ENCODE data around the gene TXNRD2.

- no peak for TF ChIP-seq GATA2 (IDR thresholded peaks at IDR 0.05; ENCODE audit: low read depth, low read length)
- no peak for TF ChIP-seq GATA3 (IDR thresholded peaks at IDR 0.05; ENCODE audit: low read depth, low read length)
Measured at GRCh38 chr22:19986011-19986409, 44.4 kb upstream of the TXNRD2 start.
